HG02610 (cell line): Measurements from ENCODE around the gene PLEKHH1.

Experiments
- ATAC-seq: cut with Tn5 transposase; IDR thresholded peaks from one replicate; pipeline ENCODE4 v1.9.1; 2021; ENCODE audit warnings: mild to moderate bottlenecking, moderate library complexity; ENCODE audit not compliant: unreplicated experiment

Gene PLEKHH1

DNA sequence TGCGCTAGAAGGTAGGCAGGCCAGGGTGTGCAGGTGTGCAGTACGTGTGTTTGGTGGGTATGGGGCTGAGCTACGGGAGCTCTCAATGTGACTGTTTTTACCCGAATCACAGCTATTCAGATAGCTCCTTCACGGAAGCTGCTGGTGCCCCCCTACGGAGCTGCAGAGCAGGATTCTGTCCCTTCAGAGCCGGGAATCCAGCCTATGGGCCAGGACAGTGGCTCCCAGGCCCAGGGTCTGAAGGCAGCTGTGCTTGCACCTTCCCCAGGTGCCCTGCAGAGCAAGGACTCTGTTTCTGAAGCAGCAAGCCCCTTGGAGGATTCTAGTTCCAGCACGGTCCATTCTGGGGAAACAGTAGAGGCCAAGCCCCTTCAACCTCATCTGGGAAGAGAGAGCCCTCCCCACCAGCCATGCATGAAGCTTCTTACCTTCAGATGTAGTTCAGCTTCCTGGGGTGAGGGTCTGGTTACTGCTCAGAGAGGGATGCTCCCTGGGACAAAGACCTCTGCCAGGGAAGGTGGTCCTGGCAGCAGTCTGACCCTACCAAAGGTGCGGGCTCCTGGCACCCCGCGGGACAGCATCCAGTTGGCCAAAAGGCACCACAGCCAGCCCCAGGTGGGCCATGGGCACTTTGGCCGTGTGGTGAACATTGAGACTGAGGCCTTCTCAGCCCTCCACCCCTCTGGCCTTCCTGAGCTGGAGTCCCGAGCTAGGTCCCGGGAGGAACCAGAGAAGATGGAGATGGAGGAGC, 29.1 kb downstream of the PLEKHH1 start:
- ATAC-seq: no peak

DNA sequence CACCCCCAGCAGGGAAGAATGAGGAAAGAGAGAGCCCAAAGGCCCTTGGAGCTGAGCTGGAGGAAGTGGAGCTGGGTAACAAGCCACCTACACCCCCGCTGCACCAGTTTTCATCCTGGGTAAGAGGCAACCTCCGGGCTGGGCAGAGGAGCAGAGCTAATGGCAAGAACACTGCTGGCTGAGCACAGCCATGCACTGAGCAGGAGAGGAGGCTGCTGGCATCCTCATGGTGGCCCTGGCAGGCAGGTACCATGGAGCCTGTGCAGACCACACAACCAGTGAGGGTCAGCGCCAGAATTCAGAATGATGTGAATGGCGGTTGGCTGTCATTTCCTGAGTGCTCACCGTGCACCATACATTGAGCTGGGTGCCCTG, 29.7 kb downstream of the PLEKHH1 start:
- no peak for ATAC-seq

DNA sequence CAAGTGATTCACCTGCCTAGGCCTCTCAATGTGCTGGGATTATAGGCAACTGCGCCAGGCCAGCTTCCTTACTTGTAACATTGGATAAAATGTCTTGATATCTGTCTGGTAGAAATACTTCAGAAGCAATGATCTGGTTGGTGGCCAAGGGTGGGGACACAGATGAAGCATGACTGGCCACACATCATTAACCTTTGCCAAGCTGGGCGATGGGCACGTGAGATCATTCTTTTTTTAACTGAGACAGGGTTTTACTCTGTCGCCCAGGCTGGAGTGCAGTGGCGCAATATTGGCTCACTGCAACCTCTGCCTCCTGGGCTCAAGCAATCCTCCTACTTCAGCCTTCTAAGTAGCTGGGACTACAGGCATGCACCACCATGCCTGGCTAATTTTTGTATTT, 31.1 kb downstream of the PLEKHH1 start:
- no peak for ATAC-seq

- ATAC-seq: no peak
Observed at GRCh38 chr14:67566908-67567307, 33.8 kb downstream of the PLEKHH1 start.

GRCh38 chr14:67567654-67568053, 34.6 kb downstream of the PLEKHH1 start:
- no peak for ATAC-seq

DNA sequence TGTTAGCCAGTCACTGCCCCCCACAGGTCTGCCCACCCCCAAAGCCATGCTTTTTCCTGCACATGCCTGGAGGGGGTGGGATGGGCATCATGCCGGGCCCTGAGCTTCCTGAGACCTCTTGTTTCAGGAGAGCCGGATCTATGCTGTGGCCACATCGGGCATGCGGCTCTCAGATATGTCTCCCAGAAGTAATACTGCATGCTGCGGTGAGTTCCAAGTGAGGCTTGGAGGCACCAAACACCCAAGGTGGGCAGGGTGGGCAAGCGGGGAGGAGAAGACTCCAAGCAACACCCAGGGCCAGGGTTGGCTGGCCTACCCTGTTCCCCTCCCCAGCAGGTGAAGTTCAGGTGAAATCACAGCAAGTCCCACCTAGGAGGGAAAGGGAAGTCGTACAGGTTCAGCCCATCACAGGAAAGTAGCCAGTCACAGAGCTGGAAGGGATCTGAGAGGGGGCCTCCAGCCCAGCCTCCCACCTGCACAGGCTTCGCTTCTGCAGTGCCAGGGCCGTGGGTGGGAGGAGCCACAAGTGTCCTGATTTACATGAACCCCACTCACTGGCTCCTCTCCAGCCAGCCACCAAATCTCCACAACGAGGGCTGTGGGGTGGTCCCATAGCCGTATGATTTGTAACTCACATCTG, 36.0 kb downstream of the PLEKHH1 start:
- ATAC-seq: no peak

GRCh38 chr14:67569651-67570290, 36.7 kb downstream of the PLEKHH1 start:
- no peak for ATAC-seq

- no peak for ATAC-seq
Observed at GRCh38 chr14:67570453-67570852, 37.4 kb downstream of the PLEKHH1 start.

DNA sequence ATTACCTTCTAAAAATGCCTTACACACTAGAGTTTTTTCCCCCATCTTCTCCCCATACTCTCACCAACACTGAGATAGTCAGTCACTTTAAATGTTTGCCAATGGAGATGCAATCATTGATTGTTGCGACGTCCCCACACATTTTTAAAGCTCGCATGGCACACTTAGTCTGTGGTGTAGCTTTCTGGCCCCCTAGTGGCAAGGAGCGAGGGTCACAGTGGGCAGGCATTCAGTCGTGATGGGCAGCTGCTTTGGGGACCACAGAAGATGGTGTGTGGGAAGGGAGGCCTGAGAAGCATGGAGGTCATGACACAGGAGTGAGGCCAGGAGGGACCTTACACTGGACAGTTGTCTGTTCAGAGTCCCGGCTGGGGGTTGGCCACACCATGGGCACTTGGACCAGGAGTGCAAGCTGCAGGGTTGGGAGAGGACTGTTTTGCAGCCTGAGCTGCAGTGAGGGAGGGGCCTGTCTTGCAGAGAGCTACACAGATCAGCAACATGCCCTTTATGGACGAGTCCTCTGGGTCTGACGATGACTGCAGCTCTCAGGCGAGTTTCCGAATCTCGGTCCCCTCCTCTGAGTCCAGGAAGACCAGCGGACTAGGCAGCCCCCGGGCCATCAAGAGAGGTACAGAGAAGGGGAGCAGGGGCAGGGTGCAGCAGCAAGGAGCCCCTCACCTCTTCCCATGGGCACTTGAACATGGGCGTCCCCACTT, 38.3 kb downstream of the PLEKHH1 start:
- ATAC-seq: peak; percentile 51

- no peak for ATAC-seq
Observed at GRCh38 chr14:67571991-67572323, 38.9 kb downstream of the PLEKHH1 start.

- no peak for ATAC-seq
Observed at GRCh38 chr14:67572608-67573007, 39.5 kb downstream of the PLEKHH1 start.

- ATAC-seq: no peak
Observed at GRCh38 chr14:67573228-67574010, 40.3 kb downstream of the PLEKHH1 start.

GRCh38 chr14:67574156-67574555, 41.1 kb downstream of the PLEKHH1 start:
- ATAC-seq: no peak

- ATAC-seq: no peak
Observed at GRCh38 chr14:67574806-67575205, 41.7 kb downstream of the PLEKHH1 start.

DNA sequence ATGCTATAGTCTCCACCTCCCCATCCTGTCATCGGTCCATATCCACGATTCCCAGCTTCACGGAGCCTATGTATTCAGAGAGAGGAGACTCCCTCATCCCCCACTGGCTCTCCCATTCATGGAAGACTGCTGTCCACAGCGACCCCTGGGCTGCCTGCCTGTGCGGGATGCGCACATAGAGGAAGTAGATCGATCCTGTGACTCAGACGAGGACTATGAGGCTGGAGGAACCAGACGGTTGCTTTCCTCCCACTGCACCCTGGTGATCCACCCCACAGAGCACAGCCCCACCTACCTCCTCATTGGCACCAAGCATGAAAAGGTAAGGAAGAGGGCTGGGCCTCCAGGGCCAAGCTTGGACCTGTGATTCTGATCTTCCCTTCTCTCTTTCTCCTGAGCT, 42.6 kb downstream of the PLEKHH1 start:
- ATAC-seq: no peak

GRCh38 chr14:67576216-67576955, 43.3 kb downstream of the PLEKHH1 start:
- ATAC-seq: no peak

DNA sequence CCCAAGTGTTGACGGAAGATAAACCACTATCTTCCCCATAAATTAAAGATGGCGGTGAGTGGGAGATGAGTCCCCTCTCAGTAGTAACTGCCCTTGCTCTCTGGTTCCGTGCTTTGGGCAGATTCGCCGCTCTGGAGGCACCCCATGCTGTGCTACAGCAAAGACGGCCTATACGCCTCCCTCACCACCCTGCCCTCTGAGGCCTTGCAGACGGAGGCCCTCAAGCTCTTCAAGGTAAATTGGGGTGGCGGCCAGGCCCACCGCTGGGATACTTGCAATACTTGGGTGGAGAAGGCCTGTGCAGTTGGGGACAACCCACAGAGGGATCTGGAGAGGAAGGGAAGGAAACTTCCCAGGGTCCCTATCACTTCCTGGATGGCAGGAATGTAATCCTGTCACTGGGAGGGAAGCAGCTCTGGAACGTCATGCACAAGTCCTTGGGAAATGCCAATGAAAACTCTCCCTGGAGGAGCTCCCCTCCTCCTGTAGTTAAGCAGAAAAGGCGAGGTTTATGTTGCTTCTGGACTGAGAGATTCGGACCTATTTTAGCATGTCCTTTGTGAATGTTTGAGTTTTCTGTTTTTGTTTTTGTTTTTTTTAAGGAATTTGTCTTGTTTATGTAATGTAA, 44.2 kb downstream of the PLEKHH1 start:
- ATAC-seq: no peak

DNA sequence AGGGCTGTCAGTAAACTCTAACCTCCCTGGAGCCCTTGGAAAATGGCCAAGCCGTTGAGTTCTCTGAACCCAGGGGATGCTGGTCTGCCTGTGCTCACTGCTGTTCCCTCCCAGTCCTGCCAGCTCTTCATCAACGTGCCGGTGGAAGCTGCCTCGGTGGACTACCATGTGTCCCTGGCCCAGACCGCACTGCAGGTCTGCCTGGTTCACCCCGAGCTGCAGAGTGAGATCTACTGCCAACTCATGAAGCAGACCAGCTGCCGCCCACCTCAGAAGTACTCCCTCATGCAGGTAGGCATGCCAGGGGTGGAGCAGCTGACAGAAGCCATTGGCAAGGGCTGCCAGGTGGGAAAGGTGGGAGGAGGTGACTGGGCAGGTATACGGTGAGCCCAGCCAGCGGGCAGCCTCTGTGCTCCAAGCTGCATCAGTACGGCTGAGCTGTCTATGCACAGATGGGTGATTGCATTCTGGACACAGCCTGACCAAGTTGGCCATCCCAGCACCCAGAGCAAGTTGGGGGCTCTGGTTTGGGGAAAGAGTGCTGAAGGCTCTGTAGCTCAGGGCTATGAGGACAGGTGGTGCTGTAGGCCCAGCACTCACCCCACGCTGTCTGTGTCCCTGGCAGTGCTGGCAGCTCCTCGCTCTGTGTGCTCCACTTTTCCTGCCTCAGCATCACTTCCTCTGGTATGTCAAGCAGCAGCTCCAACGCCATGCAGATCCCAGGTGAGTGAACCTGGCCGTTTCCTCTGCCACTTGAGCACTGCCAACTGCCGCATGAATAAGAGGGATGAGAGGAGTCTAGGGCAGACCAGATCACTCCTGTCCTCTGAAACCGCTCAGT, 45.0 kb downstream of the PLEKHH1 start:
- ATAC-seq: no peak

- ATAC-seq: no peak
Observed at GRCh38 chr14:67579040-67579439, 46.0 kb downstream of the PLEKHH1 start.
